ENCODE measurements around the gene ZCCHC2. TPM values are rescaled to one million over a fixed set of nuclear protein-coding genes. Genes with fewer than 3 reads are reported as not detected.

Gene ZCCHC2
- total RNA-seq, 1 donor from 2014 or later, result 21.0 TPM

DNA sequence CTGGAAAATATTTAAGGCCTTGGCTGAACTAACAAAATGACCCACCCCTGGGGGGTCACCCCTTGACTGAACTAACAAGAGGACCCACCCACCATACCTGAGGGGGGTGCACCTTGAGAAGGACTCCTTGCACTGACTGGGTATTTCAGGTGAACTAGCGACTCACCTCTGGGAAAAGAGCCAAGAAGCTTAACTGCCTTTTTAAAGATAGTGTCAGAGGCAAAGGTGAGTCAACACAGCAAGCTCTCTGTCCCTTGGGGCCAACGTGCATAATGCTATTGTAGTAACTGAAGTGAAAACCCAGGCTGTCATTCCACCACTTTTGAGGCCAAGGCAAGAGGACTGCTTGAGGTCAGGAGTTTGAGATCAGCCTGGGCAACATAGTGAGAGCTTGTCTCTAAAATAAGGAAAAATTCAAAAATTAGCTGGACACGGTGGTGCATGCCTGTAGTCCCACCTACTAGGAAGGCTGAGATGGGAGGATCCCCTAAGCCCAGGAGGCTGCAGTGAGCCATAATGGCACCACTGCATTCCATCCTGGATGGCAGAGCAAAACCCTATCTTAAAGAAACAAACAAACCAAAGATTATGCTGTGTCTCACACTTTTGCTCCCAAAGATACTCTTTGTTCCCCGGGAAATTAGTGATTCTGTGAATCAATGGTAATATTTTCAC lies 36.4 kb upstream of the ZCCHC2 start:
- no peak for DNase-seq (ENCODE audit: low spot score)
- TF ChIP-seq CTCF (IDR thresholded peaks at IDR 0.05; ENCODE audit: unreplicated experiment), result no peak
- Mint-ChIP-seq H3K27me3 (ENCODE audit: unreplicated experiment) (no peaks in the 10 kb centered on the region), H3K4me3 (ENCODE audit: unreplicated experiment) (no peak overlapping the region), H3K4me1 (ENCODE audit: unreplicated experiment) (peaks cover 5% of the 10 kb centered on the region), H3K9me3 (ENCODE audit: unreplicated experiment) (no peaks in the 10 kb centered on the region), H3K27ac (ENCODE audit: unreplicated experiment) (no peak overlapping the region), H3K36me3 (ENCODE audit: low read depth, unreplicated experiment) (no peaks in the 10 kb centered on the region)

GRCh38 chr18:62487161-62487560 lies 35.7 kb upstream of the ZCCHC2 start:
- Mint-ChIP-seq H3K36me3 (ENCODE audit: low read depth, unreplicated experiment) (no peaks in the 10 kb centered on the region), H3K27me3 (ENCODE audit: unreplicated experiment) (no peaks in the 10 kb centered on the region), H3K4me1 (ENCODE audit: unreplicated experiment) (peaks cover 5% of the 10 kb centered on the region), H3K4me3 (ENCODE audit: unreplicated experiment) (no peak overlapping the region), H3K9me3 (ENCODE audit: unreplicated experiment) (no peaks in the 10 kb centered on the region), H3K27ac (ENCODE audit: unreplicated experiment) (no peak overlapping the region)
- no peak for DNase-seq (ENCODE audit: low spot score)
- no peak for TF ChIP-seq CTCF (IDR thresholded peaks at IDR 0.05; ENCODE audit: unreplicated experiment)

- TF ChIP-seq CTCF (IDR thresholded peaks at IDR 0.05; ENCODE audit: unreplicated experiment), result no peak
- Mint-ChIP-seq H3K4me1 (ENCODE audit: unreplicated experiment) (no peaks in the 10 kb centered on the region), H3K9me3 (ENCODE audit: unreplicated experiment) (no peaks in the 10 kb centered on the region), H3K27me3 (ENCODE audit: unreplicated experiment) (no peaks in the 10 kb centered on the region), H3K36me3 (ENCODE audit: low read depth, unreplicated experiment) (no peaks in the 10 kb centered on the region), H3K27ac (ENCODE audit: unreplicated experiment) (no peak overlapping the region), H3K4me3 (ENCODE audit: unreplicated experiment) (no peak overlapping the region)
- DNase-seq (ENCODE audit: low spot score), result no peak
Measured at GRCh38 chr18:62490967-62491695, 31.7 kb upstream of the ZCCHC2 start.

- H3K27ac Mint-ChIP-seq (ENCODE audit: unreplicated experiment), result no peak overlapping the region
- no peak for TF ChIP-seq CTCF (IDR thresholded peaks at IDR 0.05; ENCODE audit: unreplicated experiment)
- H3K27me3 Mint-ChIP-seq (ENCODE audit: unreplicated experiment), result no peaks in the 10 kb centered on the region
- no peaks in the 10 kb centered on the region for H3K4me1 Mint-ChIP-seq (ENCODE audit: unreplicated experiment)
- H3K9me3 Mint-ChIP-seq (ENCODE audit: unreplicated experiment), result no peaks in the 10 kb centered on the region
- no peaks in the 10 kb centered on the region for H3K36me3 Mint-ChIP-seq (ENCODE audit: low read depth, unreplicated experiment)
- DNase-seq (ENCODE audit: low spot score), result no peak
- no peak overlapping the region for H3K4me3 Mint-ChIP-seq (ENCODE audit: unreplicated experiment)
Measured at GRCh38 chr18:62493033-62493862, 29.6 kb upstream of the ZCCHC2 start.

Measured in endothelial cell (in vitro differentiated cells).